SKM-1 (cell line): ENCODE data around the gene CCDC57.
"Not testable (repeated sequence)": the region's sequence is repeated elsewhere in the genome, so short reads cannot be mapped to it uniquely, and the experiment has no call there.

Experiments
- DNase-seq: peaks from one replicate; lab custom pipeline; 2025; ENCODE audit not compliant: unreplicated experiment; lab: John Stamatoyannopoulos, UW

The CCDC57 gene

DNA sequence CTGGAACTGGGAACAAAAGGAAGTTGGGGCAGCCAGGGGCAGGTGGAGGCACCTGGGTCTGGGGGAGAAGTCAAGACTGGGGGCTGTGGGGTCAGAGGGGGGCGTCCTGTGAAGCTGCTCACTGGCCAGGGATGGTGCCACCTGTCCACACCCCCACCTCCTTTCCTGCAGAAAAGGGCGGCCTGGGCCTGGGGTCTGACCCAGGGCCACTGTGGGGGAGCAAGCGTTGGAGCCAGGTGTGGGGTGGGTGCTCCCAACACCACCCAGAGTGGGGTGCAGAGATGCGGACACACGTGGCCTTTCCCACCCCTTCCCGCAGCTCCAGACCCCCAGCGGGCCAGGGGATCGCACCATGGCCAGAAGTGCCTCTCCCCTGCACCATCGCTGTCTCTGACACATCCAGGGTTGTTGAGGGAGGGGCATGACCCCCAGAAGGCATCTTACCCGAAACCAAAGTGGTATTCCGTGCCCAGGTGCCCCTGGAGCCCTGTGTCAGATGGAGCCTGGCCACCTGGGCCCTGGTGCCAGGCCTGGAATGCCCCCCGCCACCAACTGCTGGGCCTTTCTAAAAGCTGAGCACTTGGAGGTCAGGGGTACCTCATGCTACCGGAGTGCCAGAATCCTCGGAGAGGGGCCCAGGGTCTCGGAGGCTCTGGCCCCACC is 13.6 kb upstream of the CCDC57 start:
- no peak for DNase-seq

DNA sequence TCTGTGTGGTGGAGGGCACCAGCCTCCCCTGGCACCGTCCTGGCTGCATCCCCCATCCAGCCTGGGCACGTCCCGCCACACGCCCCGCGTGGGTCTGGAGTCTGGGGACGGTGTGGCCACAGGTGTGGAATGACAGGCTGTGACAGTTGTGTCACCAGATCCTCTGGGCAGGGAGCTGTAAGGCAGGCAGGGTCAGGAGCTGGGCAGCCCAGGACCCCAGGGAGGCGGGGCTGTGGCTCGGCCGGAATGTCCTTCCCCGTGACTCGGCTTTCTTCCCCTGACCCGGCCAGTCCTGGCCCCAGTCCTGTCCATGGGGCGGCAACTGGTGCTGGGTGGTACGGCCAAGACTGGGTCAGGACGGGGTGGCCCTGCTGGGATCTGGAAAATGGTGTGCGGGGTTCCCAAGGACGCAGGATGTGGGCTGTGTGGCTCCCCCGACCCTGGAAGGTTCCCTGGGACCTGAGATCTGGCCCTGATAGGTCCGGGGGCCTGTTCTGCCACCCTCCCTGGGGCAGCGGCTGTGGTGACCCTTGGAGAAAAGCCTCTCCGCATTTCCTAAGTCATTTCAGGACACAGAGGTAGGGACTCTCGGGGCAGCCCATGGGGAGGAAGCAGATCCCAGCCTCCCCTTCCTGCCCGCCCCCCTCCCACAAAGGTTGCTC is 12.9 kb upstream of the CCDC57 start:
- DNase-seq = no peak

DNA sequence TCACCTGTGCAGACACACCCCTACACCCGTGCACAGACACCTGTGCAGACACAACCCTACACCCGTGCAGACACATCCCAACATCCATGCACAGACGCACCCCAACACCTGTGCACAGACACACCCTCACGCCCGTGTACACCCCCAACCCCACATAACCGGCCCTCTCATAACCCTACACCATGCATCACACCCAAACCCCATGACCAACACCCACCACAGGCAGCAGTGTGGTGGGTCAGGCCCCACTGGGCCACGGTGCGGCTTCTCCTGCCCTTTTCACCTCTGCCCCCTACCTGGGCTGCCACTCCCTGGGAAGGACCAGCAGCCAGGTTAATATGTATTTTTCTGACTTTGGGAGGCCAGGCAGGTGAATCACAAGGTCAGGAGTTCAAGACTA is 12.0 kb upstream of the CCDC57 start:
- DNase-seq = no peak

DNA sequence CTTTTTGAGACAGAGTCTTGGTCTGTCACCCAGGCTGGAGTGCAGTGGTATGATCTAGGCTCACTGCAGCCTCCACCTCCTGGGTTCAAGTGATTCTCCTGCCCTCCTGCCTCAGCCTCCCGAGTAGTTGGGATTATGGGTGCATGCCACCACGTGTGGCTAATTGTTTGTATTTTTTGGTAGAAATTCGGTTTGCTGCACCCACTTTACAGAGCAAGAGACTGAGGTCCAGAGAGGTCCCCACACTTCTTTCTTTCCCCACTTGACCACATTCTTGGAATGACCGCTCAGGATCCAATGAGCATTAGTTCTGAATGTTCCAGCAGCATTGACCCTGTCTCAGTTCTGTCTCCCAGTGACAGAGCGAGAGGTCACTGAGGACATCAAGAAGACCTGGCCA is 10.9 kb upstream of the CCDC57 start:
- no peak for DNase-seq

DNA sequence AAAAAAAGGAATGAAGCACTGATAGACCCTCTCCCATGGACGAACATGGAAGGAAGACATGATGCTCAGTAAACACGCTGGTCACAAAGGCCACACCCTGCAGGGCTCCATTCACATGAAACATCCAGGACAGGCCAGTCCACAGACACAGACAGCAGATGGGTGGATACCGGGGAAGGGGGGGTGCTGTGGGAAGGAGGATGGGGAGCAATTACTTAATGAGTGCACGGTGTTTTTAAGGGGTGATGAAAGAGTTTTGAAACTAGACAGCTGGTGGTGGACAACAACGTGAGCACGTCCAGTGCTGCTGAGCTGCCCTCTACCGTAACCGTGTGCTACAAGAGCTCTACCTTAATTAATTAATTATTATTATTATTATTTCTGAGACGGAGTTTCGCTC is 10.2 kb upstream of the CCDC57 start:
- DNase-seq = no peak

GRCh38 chr17:82221341-82221902 is 8.8 kb upstream of the CCDC57 start:
- DNase-seq = no peak

DNA sequence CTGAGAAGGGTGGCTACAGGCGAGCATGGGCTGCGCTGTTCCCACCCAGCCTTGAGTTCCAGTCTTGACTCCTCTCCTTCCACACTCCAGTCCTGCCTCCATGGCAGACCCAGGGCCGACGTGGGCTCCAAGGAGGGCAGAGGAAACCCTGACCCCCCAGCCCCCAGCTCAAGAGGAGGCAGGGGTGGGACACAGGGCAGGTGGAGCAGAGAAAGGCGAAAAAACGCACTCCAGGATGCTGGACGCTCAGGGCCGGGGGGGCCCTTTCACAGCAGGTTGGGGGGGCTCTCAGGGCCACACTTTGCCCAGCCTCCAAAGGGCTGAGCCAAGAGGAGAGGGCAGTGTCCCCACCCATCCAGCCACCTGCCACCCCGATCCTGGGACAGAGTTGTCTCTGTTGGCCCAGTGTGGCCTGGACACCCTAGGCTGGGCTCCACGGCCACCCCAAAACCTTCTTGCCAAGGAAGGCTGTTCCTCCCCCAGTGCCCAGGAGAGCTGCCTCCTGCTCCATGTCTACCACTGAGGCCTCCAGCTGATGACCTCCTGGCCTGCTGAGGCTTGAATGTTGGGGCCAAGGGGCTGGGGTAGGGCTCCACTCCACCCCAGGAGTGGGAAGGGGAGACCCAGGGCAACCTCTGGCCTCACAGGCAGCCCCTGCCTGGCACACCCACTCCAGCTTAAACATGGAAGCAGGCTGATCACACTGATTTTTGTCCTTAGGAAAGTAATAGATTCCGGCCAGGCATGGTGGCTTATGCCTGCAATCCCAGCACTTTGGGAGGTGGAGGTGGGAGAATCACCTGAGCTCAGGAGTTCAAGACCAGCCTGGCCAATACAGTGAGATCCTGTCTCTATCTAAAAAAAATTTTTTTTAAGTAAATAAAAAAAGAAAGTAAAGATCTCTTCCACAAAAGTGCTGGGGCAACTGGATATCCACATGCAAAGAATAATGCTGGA is 7.4 kb upstream of the CCDC57 start:
- DNase-seq = no peak

DNA sequence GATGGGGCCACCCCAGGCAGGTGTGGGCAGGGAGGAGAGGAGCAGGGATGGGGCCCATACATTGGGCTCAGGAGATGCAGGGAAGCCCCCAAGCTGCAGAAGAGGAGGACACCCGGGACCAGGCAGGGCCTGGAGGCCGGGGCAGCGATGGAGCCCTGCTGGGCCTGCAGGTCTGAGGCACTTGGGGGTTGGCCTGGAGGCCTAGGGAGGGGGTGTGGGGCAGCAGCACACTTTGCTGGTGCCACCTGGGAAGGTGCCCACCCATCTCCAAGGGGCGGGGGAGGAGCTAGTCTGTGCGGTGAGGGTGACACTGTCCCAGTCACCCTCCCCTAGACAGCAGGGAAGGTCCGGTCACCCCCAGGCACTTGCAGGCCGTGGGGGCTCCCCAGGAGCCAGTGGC is 6.4 kb upstream of the CCDC57 start:
- no peak for DNase-seq

DNA sequence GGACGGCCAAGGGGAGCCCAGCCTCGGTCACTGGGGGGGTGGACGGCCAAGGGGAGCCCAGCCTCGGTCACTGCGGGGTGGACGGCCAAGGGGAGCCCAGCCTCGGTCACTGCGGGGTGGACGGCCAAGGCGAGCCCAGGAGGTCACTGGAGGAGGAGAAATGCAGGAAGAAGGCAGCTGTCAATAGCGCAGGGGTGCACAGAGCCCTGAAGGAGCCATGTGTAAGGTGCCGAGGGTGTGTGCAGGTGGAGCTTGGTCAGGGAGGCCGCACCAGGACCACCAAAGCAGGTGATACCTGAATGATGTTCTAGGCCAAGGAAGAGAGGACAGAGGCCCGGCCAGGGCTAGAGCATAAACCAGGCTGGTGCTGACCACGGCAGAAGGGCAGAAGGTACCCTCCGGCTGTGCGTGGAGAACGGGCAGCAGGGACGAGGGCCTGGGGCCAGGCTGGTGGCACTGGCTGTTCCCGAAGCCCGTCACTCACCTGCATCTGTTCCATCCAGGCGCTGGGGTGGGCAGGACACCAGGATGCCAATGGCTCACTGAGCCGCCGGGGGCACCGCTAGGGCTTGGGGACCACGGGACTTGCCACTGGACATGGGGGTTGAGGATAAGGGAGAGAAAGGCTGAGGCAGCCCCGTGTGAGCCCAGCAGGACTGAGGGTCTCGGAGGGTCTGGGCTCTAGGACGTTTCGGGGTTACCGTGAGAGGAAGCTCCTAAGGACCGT is 5.9 kb upstream of the CCDC57 start:
- no peak for DNase-seq

- peak; percentile 81 for DNase-seq
These were observed 5.0 kb upstream of the CCDC57 start for GRCh38 chr17:82217530-82218204.

DNA sequence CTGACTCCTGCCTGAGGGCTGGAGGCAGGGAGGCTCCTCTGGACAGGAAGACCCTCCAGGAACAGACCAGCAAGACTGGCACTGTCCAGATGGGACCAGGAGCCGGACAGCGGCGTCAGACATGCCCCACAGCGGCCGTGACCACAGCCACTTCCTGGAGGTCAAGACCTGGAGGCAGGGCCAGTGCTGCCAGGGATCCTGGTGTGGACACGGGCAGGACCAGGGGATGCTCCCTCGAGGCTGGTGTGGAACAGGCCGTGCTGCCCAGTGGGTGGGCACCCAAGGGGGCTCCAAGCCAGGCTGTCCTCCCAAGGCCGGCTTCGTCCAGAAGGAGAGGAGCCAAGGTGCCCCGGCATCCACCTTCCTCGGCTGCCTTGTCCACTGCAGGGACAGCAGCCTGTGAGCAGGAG is 4.5 kb upstream of the CCDC57 start:
- no peak for DNase-seq

GRCh38 chr17:82216301-82217119 is 3.9 kb upstream of the CCDC57 start:
- peak; percentile 84 for DNase-seq

GRCh38 chr17:82215972-82216300 is 3.3 kb upstream of the CCDC57 start:
- DNase-seq = no peak

GRCh38 chr17:82215095-82215971 is 2.7 kb upstream of the CCDC57 start:
- DNase-seq = no peak

- DNase-seq = no peak
These were observed 1.5 kb upstream of the CCDC57 start for GRCh38 chr17:82214012-82214628.

- DNase-seq = no peak
These were observed 789 bp upstream of the CCDC57 start for GRCh38 chr17:82213251-82214011.

- not testable (repeated sequence) for DNase-seq
These were observed 2.0 kb downstream of the CCDC57 start for GRCh38 chr17:82210655-82211054.
